DOHH2 (cell line): ENCODE data around the gene CCT2.

ENCODE experiments used
- H3F3A ChIP-seq: fragments of 200-600 bp; sonication (generic), shearing (Covaris generic); 2 replicates; pipeline ENCODE4 v1.6.0; 2016; ENCODE audit warnings: antibody characterized with exemption, mild to moderate bottlenecking; ENCODE audit not compliant: control insufficient read depth, insufficient read depth
- H3K27ac ChIP-seq: fragments of 200-600 bp; sonication (generic); 2 replicates; pipeline ENCODE4 v1.5.1; 2014; ENCODE audit warnings: low read depth, mild to moderate bottlenecking, low read length, moderate library complexity
- H3K27me3 ChIP-seq: fragments of 200-600 bp; sonication (generic); 2 replicates; pipeline ENCODE4 v1.6.1; 2014; ENCODE audit warnings: mild to moderate bottlenecking, low read length, mixed read lengths; ENCODE audit not compliant: control insufficient read depth
- H3K36me3 ChIP-seq: fragments of 200-600 bp; sonication (generic); 2 replicates; pipeline ENCODE4 v1.6.1; 2014; ENCODE audit warnings: mild to moderate bottlenecking, low read length, moderate library complexity, mixed read lengths; ENCODE audit not compliant: control insufficient read depth
- H3K4me1 ChIP-seq: fragments of 200-600 bp; sonication (generic); 2 replicates; pipeline ENCODE4 v1.6.1; 2014; ENCODE audit warnings: mild to moderate bottlenecking, low read length, mixed read lengths; ENCODE audit not compliant: control insufficient read depth
- H3K4me2 ChIP-seq: fragments of 200-600 bp; sonication (generic); 2 replicates; pipeline ENCODE4 v1.6.0; 2014; ENCODE audit warnings: mild to moderate bottlenecking, low read length, moderate library complexity
- H3K4me3 ChIP-seq: fragments of 200-600 bp; sonication (generic); 2 replicates; pipeline ENCODE4 v1.5.1; 2014; ENCODE audit warnings: mild to moderate bottlenecking, low read length, mixed read lengths
- H3K79me2 ChIP-seq: fragments of 200-600 bp; sonication (generic); 2 replicates; pipeline ENCODE4 v1.6.1; 2014; ENCODE audit warnings: mild to moderate bottlenecking, low read length, mixed read lengths; ENCODE audit not compliant: control insufficient read depth
- H3K9me2 ChIP-seq: fragments of 200-600 bp; sonication (generic); replicated peaks from 2 replicates; pipeline ENCODE4 v1.6.1; 2014; ENCODE audit warnings: mild to moderate bottlenecking, low read length, mixed read lengths; ENCODE audit not compliant: control insufficient read depth
- H3K9me3 ChIP-seq: fragments of 200-600 bp; sonication (generic); 2 replicates; pipeline ENCODE4 v1.6.1; 2014; ENCODE audit warnings: antibody characterized with exemption, low read length, mixed read lengths; ENCODE audit not compliant: control insufficient read depth, insufficient read depth
- H4K20me1 ChIP-seq: fragments of 200-600 bp; sonication (generic); 2 replicates; pipeline ENCODE4 v1.6.0; 2014; ENCODE audit warnings: low read depth, mild to moderate bottlenecking, antibody characterized with exemption, low read length, moderate library complexity; ENCODE audit not compliant: control insufficient read depth, insufficient read depth
- CTCF ChIP-seq: fragments of 200-600 bp; sonication (generic); IDR thresholded peaks from one replicate; pipeline ENCODE4 v1.5.1; 2014; ENCODE audit warnings: antibody characterized with exemption, mild to moderate bottlenecking, low read depth, low read length; ENCODE audit not compliant: poor library complexity, severe bottlenecking
- EZH2phosphoT487 ChIP-seq: fragments of 200-600 bp; sonication (generic); IDR thresholded peaks from 2 replicates; pipeline ENCODE4 v1.6.1; 2017; ENCODE audit warnings: borderline replicate concordance, mild to moderate bottlenecking, antibody characterized with exemption, low read length, moderate library complexity, mixed read lengths

The CCT2 gene

GRCh38 chr12:69556383-69556782 is 28.9 kb upstream of the CCT2 start:
- H3K27ac ChIP-seq = no peak overlapping the region
- H3F3A ChIP-seq = no peaks in the 10 kb centered on the region
- no peaks in the 10 kb centered on the region for H3K36me3 ChIP-seq
- no peaks in the 10 kb centered on the region for H3K4me1 ChIP-seq
- H4K20me1 ChIP-seq = no peaks in the 10 kb centered on the region
- H3K9me3 ChIP-seq = no peaks in the 10 kb centered on the region
- no peaks in the 10 kb centered on the region for H3K79me2 ChIP-seq
- H3K9me2 ChIP-seq = no peaks in the 10 kb centered on the region
- TF ChIP-seq EZH2phosphoT487 (no peak), CTCF (no peak)
- H3K27me3 ChIP-seq = no peaks in the 10 kb centered on the region
- no peak overlapping the region for H3K4me3 ChIP-seq
- no peak overlapping the region for H3K4me2 ChIP-seq

- H3K9me3 ChIP-seq = no peaks in the 10 kb centered on the region
- no peak overlapping the region for H3K4me2 ChIP-seq
- no peak for TF ChIP-seq EZH2phosphoT487
- no peak for TF ChIP-seq CTCF
- H3K9me2 ChIP-seq = no peaks in the 10 kb centered on the region
- no peaks in the 10 kb centered on the region for H3F3A ChIP-seq
- H3K4me3 ChIP-seq = no peak overlapping the region
- no peaks in the 10 kb centered on the region for H3K79me2 ChIP-seq
- no peaks in the 10 kb centered on the region for H4K20me1 ChIP-seq
- no peak overlapping the region for H3K27ac ChIP-seq
- peaks cover 10% of the 10 kb centered on the region for H3K36me3 ChIP-seq
- H3K27me3 ChIP-seq = no peaks in the 10 kb centered on the region
- no peaks in the 10 kb centered on the region for H3K4me1 ChIP-seq
Measured at GRCh38 chr12:69563166-69563762, 22.0 kb upstream of the CCT2 start.

GRCh38 chr12:69566603-69567002 is 18.7 kb upstream of the CCT2 start:
- H3K79me2 ChIP-seq = no peaks in the 10 kb centered on the region
- no peak overlapping the region for H3K4me2 ChIP-seq
- H3K4me1 ChIP-seq = no peaks in the 10 kb centered on the region
- no peaks in the 10 kb centered on the region for H3K27me3 ChIP-seq
- no peaks in the 10 kb centered on the region for H3K9me2 ChIP-seq
- H3K36me3 ChIP-seq = peaks cover 20% of the 10 kb centered on the region
- no peak overlapping the region for H3K27ac ChIP-seq
- peaks cover 3% of the 10 kb centered on the region; the same call in 1 of the 2 replicates for H3F3A ChIP-seq
- H3K4me3 ChIP-seq = no peak overlapping the region
- H4K20me1 ChIP-seq = no peaks in the 10 kb centered on the region
- TF ChIP-seq EZH2phosphoT487 (no peak), CTCF (no peak)
- no peaks in the 10 kb centered on the region for H3K9me3 ChIP-seq
